DLD1 (cell line): ENCODE measurements around the gene TNFRSF1A.

ENCODE experiments used
- in situ Hi-C: cut with HindIII; loops from 2 replicates; pipeline ENCODE4 v1.10.0; 2017; ENCODE audit warnings: low sequenced_read_pairs

TNFRSF1A gene

DNA sequence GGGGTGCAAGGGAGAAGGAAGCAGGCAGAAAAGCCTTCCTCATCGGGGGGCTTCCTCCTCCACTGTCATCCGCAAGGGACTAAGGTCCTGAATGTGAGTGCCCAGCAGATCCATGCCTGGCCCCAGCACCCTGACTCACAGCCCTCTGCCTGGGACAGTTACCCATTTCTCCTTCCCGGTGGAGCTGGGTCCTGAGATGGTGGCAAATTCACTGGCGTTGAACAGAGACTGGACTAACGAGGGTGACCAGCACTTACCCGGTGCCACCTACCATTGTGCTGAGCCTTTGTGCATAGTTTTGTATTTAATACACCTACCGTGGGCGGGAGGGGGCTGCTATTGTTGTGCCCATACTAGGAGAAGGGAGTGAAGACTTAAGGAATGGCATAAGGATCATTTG, 62.2 kb downstream of the TNFRSF1A start:
- in situ Hi-C loops, result no loop called here

DNA sequence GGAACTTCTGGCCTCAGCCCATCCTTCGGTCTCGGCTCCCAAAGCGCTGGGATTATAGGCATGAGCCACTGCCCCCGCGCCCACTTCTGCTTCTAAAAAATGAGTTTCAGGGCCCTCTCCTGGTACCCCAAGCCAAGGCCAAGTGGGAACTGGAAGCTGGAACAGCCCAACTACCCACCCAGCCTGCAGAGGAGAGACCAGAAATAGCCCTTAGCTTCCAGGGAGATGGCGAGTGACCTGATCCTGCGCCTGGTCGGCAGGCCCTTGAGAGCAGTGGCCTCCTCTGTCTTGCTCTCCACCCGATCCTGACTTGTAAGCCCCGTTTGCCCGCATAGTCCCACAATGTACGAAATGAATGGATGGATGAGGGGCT, 62.6 kb downstream of the TNFRSF1A start:
- in situ Hi-C loops, result no loop called here
